Hepatocyte (in vitro differentiated cells): Measurements from ENCODE around the gene RAET1L.
A peak's percentile ranks its signal among the peaks of the same experiment; 100 is the strongest.

Experiments
- CTCF ChIP-seq: fragments of 200-600 bp; sonication (generic); IDR thresholded peaks from 2 replicates; pipeline ENCODE4 v1.5.1; 2016; ENCODE audit warnings: antibody characterized with exemption, mild to moderate bottlenecking; ENCODE audit not compliant: poor library complexity
- EZH2 ChIP-seq: fragments of 200-600 bp; sonication (generic); IDR thresholded peaks from 2 replicates; pipeline ENCODE4 v1.6.1; 2016; ENCODE audit warnings: antibody characterized with exemption, mild to moderate bottlenecking, borderline replicate concordance

- TF ChIP-seq CTCF (peak; percentile 2), EZH2 (no peak)
Measured at GRCh38 chr6:150004783-150005717, 20.3 kb downstream of the RAET1L start.
